HepG2 (cell line): ENCODE measurements around the gene SNX7. TPM values are rescaled to one million over a fixed set of nuclear protein-coding genes. Genes with fewer than 3 reads are reported as not detected.

ENCODE experiments used
- ATAC-seq: fragments of 200-7000 bp; cut with Tn5 transposase; 3 replicates; pipeline ENCODE4 v1.9.1; 2020; ENCODE audit warnings: mild to moderate bottlenecking, moderate library complexity
- BruUV-seq: library from RNA; stranded (reverse); fragments of 400-500 nt; replicated peaks from 2 replicates; lab custom pipeline; 2021; lab: Mats Ljungman, UMichigan
- CTCF ChIA-PET: fragments of 300-600 bp; formaldehyde crosslinking; extraction: SDS; loops from one replicate; lab custom pipeline; 2021; ENCODE audit warnings: low total read pairs, inconsistent platforms, low intra/inter-chr PET ratio; lab: Yijun Ruan, JAX
- POLR2A ChIA-PET: fragments of 350-600 bp; sonication (Branson Sonifier 250); formaldehyde crosslinking; loops from one replicate; lab custom pipeline; 2020; ENCODE audit warnings: antibody characterized with exemption, inconsistent platforms; lab: Yijun Ruan, JAX
- DNase-seq: peaks from one replicate; pipeline ENCODE4 v3.0.0-alpha.2; 2015; ENCODE audit warnings: low spot score
- FAIRE-seq: peaks from 3 replicates; lab custom pipeline; 2011; peaks lifted over from hg19 to GRCh38; lab: Jason Lieb, UNC
- H2AFZ ChIP-seq: one replicate; pipeline ENCODE4 v1.6.1; 2011; ENCODE audit warnings: low read length, inconsistent platforms
- H3K27ac ChIP-seq: fragments of 300-600 bp; 3 replicates; pipeline ENCODE4 v1.8.0; 2011; ENCODE audit warnings: mixed run types, mild to moderate bottlenecking, mixed read lengths, low read length, inconsistent platforms; ENCODE audit not compliant: insufficient read depth; ENCODE audit errors: extremely low read length
- H3K27me3 ChIP-seq, 2 experiments: fragments of 200-600 bp in 1 of 2; 2 replicates in 1 of 2; 3 replicates in 1 of 2; pipeline versions ENCODE4 v1.6.0 to v1.8.0; 2011; ENCODE audit warnings: low read length in 2 of 2, mild to moderate bottlenecking in 2 of 2, moderate library complexity in 2 of 2, inconsistent platforms in 1 of 2; ENCODE audit not compliant: insufficient read depth in 2 of 2, control insufficient read depth in 1 of 2
- H3K36me3 ChIP-seq, 2 experiments: fragments of 200-600 bp in 1 of 2; replicated peaks in 1 of 2; 2 replicates in 1 of 2; 3 replicates in 1 of 2; pipeline versions ENCODE4 v1.5.1 to v1.8.0; 2011; ENCODE audit warnings: low read length in 2 of 2, inconsistent platforms in 1 of 2; ENCODE audit not compliant: insufficient read depth in 2 of 2, control insufficient read depth in 1 of 2
- H3K4me1 ChIP-seq: 2 replicates; pipeline ENCODE4 v1.5.1; 2012; ENCODE audit warnings: low read length, inconsistent platforms; ENCODE audit not compliant: insufficient read depth
- H3K4me2 ChIP-seq: 2 replicates; pipeline ENCODE4 v1.6.0; 2011; ENCODE audit warnings: low read depth, low read length, inconsistent platforms
- H3K4me3 ChIP-seq, 3 experiments: fragments of 200-600 bp in 1 of 3; sonication (generic), shearing (Covaris generic) in 1 of 3; replicated peaks in 1 of 3; 2 replicates each; pipeline ENCODE4 v1.5.1; 2011 to 2016; ENCODE audit warnings: low read length in 3 of 3, inconsistent platforms in 2 of 3, low read depth in 2 of 3, mild to moderate bottlenecking in 2 of 3, control low read depth in 1 of 3, mixed read lengths in 1 of 3; ENCODE audit not compliant: insufficient read depth in 1 of 3
- H3K79me2 ChIP-seq: one replicate; pipeline ENCODE4 v1.6.1; 2011; ENCODE audit warnings: low read length, inconsistent platforms; ENCODE audit not compliant: insufficient read depth
- H3K9ac ChIP-seq: 2 replicates; pipeline ENCODE4 v1.6.0; 2011; ENCODE audit warnings: mild to moderate bottlenecking, low read depth, low read length, inconsistent platforms; ENCODE audit not compliant: insufficient read depth
- H3K9me3 ChIP-seq: 2 replicates; pipeline ENCODE4 v1.5.1; 2012; ENCODE audit warnings: mild to moderate bottlenecking, low read length
- H4K20me1 ChIP-seq: 2 replicates; pipeline ENCODE4 v1.6.0; 2011; ENCODE audit warnings: inconsistent platforms, mild to moderate bottlenecking, low read length, moderate library complexity; ENCODE audit not compliant: insufficient read depth
- FOXA3 ChIP-seq: IDR thresholded peaks from 2 replicates; pipeline ENCODE4 v1.6.1; 2016; ENCODE audit warnings: missing genetic modification reagents, missing compliant biosample characterization
- RFX5 ChIP-seq: IDR thresholded peaks from 2 replicates; pipeline ENCODE4 v1.6.1; 2011; ENCODE audit warnings: low read depth, low read length, improper control_type of control experiment
- SPEN ChIP-seq: sonication (generic); formaldehyde crosslinking; IDR thresholded peaks from 2 replicates; pipeline ENCODE4 v1.5.1; 2020; ENCODE audit warnings: low read depth, mild to moderate bottlenecking, missing genetic modification reagents
- TAF1 ChIP-seq: sonication (generic); formaldehyde crosslinking; IDR thresholded peaks from 2 replicates; pipeline ENCODE4 v1.4.0; 2020; ENCODE audit warnings: missing genetic modification reagents
- ZNF614 ChIP-seq: IDR thresholded peaks from 2 replicates; pipeline ENCODE4 v1.6.1; 2018; ENCODE audit warnings: missing biosample characterization, missing genetic modification reagents, inconsistent platforms, borderline replicate concordance
- ZNF883 ChIP-seq: sonication (generic); formaldehyde crosslinking; IDR thresholded peaks from 2 replicates; pipeline ENCODE4 v1.5.1; 2020; ENCODE audit warnings: mild to moderate bottlenecking, missing genetic modification reagents; ENCODE audit errors: not compliant biosample characterization
- WGBS: methylation state at CpG from one replicate; pipeline ENCODE4 v1.1.6; 2017; ENCODE audit warnings: low lambda C conversion rate; 5-methylcytosine and 5-hydroxymethylcytosine counted together
- in situ Hi-C: cut with HindIII; loops from 2 replicates; pipeline ENCODE4 v1.10.0; 2017; ENCODE audit warnings: low pct_unique_long_range_greater_than_20kb; ENCODE audit not compliant: extremely low pct_ligation_motif_present
- intact Hi-C: fragments of 100-400 bp; cut with micrococcal nuclease; formaldehyde crosslinking; loops from one replicate; pipeline ENCODE4 v1.10.0; 2022; ENCODE audit not compliant: unreplicated experiment
- polyA plus RNA-seq, 8 experiments: library from polyadenylated mRNA; depleted of rRNA in 3 of 8; stranded (reverse) in 7 of 8; unstranded in 1 of 8; fragments of >200 nt; fragmentation: Illumina TruSeq in 4 of 8; extraction: Trizol in 4 of 8; gene quantifications; 2 replicates each; pipeline versions ENCODE4 v1.2.1 to v1.2.3, GENCODE V29; 2011 to 2016; ENCODE audit warnings: low read depth in 4 of 8, missing spikeins in 1 of 8, mixed read lengths in 1 of 8; ENCODE audit not compliant: insufficient read depth in 1 of 8
- total RNA-seq, 5 experiments: library from RNA; depleted of rRNA; stranded (reverse); fragments of >200 nt; fragmentation: Illumina TruSeq; extraction: Trizol; gene quantifications; 2 replicates each; pipeline ENCODE4 v1.2.3, GENCODE V29; 2016; ENCODE audit warnings: low read depth in 1 of 5
- TF ChIP-seq, protein P1 (sequence below): fragments of 450-650 bp; IDR thresholded peaks from 2 replicates; pipeline ENCODE4 v1.6.1; 2017
- TF ChIP-seq, protein P2 (sequence below): sonication (generic); formaldehyde crosslinking; conservative IDR thresholded peaks from 2 replicates; pipeline ENCODE4 v1.5.0; 2020; ENCODE audit warnings: missing genetic modification reagents
- TF ChIP-seq, protein P3 (sequence below): sonication (generic); formaldehyde crosslinking; IDR thresholded peaks from 2 replicates; pipeline ENCODE4 v1.5.0; 2020; ENCODE audit warnings: missing genetic modification reagents

Gene SNX7
- total and polyA plus RNA-seq, 2 of the 13 experiments (the other 11 are each of a cell fraction or from before 2014, with no cell fraction given) = 14.3 to 33.5 TPM

DNA sequence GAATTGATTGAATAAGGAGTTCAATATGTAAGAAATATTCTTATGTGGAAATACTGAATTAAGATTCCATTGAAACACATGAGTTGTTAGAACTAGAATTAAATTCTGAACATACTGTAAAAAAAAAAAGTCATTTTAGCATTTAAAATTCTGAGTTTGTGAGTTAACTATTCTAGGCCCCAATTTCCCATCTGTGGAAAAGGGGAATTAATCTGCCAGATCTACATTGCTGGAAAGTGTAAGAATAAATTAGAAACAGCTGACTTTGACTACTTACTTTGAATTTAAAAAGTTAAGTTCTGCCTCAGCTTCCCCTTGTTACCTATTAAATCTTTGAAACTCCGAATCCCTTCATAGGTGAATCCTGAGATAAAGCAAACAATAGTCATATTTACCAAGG is 103.0 kb downstream of the SNX7 start (continued):
- TF ChIP-seq, protein P1, sequence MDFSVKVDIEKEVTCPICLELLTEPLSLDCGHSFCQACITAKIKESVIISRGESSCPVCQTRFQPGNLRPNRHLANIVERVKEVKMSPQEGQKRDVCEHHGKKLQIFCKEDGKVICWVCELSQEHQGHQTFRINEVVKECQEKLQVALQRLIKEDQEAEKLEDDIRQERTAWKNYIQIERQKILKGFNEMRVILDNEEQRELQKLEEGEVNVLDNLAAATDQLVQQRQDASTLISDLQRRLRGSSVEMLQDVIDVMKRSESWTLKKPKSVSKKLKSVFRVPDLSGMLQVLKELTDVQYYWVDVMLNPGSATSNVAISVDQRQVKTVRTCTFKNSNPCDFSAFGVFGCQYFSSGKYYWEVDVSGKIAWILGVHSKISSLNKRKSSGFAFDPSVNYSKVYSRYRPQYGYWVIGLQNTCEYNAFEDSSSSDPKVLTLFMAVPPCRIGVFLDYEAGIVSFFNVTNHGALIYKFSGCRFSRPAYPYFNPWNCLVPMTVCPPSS = no peak

DNA sequence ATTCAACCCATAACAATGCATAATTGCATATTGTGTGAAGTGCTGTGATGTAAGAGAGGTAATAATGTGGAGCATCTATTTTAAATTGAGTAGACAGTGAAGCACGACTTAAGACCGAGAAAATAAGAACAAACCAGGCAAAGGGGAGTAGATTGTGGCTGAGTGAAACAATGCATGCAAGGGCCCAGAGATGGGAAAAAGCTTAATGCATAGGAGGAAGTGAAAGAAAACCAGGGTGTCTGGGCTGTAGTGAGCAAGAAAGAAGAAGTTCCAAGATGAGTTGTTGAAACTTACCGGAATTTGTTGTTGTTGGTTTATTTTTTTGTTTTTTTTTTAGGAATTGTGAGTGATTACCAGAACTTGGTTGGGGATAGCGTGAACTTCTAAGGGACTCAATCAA is 104.7 kb downstream of the SNX7 start:
- ChIA-PET CTCF (no interaction called here), POLR2A (no interaction called here)
- no peaks in the 10 kb centered on the region for H3K9me3 ChIP-seq
- no peaks in the 10 kb centered on the region for H4K20me1 ChIP-seq
- no peak overlapping the region for H3K27ac ChIP-seq
- 91% methylated on average over 4 of the region's 4 CpGs for WGBS
- BruUV-seq = no TSS peak
- ATAC-seq = no peak
- no peak overlapping the region for H3K9ac ChIP-seq
- H3K4me1 ChIP-seq = no peaks in the 10 kb centered on the region
- no peak for DNase-seq
- H3K27me3 ChIP-seq = no peaks in the 10 kb centered on the region
- no peaks in the 10 kb centered on the region; a peak in 1 of 5 replicates for H3K36me3 ChIP-seq
- TF ChIP-seq RFX5 (no peak), TAF1 (CRISPR knock-in tag) (no peak), FOXA3 (CRISPR knock-in tag) (no peak), ZNF883 (no peak), ZNF614 (CRISPR knock-in tag) (no peak), SPEN (CRISPR knock-in tag) (no peak)
- TF ChIP-seq, protein P2, sequence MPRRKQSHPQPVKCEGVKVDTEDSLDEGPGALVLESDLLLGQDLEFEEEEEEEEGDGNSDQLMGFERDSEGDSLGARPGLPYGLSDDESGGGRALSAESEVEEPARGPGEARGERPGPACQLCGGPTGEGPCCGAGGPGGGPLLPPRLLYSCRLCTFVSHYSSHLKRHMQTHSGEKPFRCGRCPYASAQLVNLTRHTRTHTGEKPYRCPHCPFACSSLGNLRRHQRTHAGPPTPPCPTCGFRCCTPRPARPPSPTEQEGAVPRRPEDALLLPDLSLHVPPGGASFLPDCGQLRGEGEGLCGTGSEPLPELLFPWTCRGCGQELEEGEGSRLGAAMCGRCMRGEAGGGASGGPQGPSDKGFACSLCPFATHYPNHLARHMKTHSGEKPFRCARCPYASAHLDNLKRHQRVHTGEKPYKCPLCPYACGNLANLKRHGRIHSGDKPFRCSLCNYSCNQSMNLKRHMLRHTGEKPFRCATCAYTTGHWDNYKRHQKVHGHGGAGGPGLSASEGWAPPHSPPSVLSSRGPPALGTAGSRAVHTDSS (CRISPR knock-in tag) = no peak
- TF ChIP-seq, protein P3, sequence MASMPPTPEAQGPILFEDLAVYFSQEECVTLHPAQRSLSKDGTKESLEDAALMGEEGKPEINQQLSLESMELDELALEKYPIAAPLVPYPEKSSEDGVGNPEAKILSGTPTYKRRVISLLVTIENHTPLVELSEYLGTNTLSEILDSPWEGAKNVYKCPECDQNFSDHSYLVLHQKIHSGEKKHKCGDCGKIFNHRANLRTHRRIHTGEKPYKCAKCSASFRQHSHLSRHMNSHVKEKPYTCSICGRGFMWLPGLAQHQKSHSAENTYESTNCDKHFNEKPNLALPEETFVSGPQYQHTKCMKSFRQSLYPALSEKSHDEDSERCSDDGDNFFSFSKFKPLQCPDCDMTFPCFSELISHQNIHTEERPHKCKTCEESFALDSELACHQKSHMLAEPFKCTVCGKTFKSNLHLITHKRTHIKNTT = no peak
- no peaks in the 10 kb centered on the region for H3K79me2 ChIP-seq
- H3K4me2 ChIP-seq = no peak overlapping the region
- FAIRE-seq = no peak
- intact Hi-C loops (no loop called here), in situ Hi-C loops (no loop called here)
- H2AFZ ChIP-seq = no peak overlapping the region
- H3K4me3 ChIP-seq = no peak overlapping the region
